SK-N-SH (cell line): Measurements from ENCODE around the gene ATL1. TPM values are rescaled to one million over a fixed set of nuclear protein-coding genes. Genes with fewer than 3 reads are reported as not detected.

Source experiments
- CTCF ChIA-PET: fragments of 300-600, 350-600 bp; formaldehyde crosslinking; extraction: SDS; loops from one replicate; lab custom pipeline; 2021; lab: Yijun Ruan, JAX
- POLR2A ChIA-PET: fragments of 350-600 bp; sonication (Branson Sonifier 250); formaldehyde crosslinking; extraction: SDS; loops from one replicate; lab custom pipeline; 2020; ENCODE audit warnings: antibody characterized with exemption, inconsistent platforms; lab: Yijun Ruan, JAX
- DNase-seq: peaks from one replicate; pipeline ENCODE4 v3.0.0; 2012
- H2AFZ ChIP-seq: fragments of 200-600 bp; sonication (generic); 2 replicates; pipeline ENCODE4 v1.8.1; 2016; ENCODE audit warnings: antibody characterized with exemption, mild to moderate bottlenecking, low read depth
- H3F3A ChIP-seq: fragments of 200-600 bp; sonication (generic); replicated peaks from 2 replicates; pipeline ENCODE3; 2016; ENCODE audit warnings: antibody characterized with exemption, mild to moderate bottlenecking; ENCODE audit not compliant: insufficient read depth
- H3K27ac ChIP-seq, 2 experiments: fragments of 200-500 bp in 1 of 2; fragments of 200-600 bp in 1 of 2; sonication (Bioruptor generic) in 1 of 2; sonication (generic), shearing (Covaris generic) in 1 of 2; 2 replicates each; pipeline versions ENCODE4 v1.5.1 to v1.6.1; 2014 to 2016; ENCODE audit warnings: low read depth in 2 of 2, inconsistent platforms in 1 of 2, low read length in 1 of 2, mild to moderate bottlenecking in 1 of 2, mixed read lengths in 1 of 2
- H3K27me3 ChIP-seq: fragments of 200-600 bp; sonication (generic), shearing (Covaris generic); 2 replicates; pipeline ENCODE4 v1.6.1; 2016; ENCODE audit warnings: mixed run types; ENCODE audit not compliant: insufficient read depth
- H3K36me3 ChIP-seq, 2 experiments: fragments of 200-500 bp in 1 of 2; fragments of 200-600 bp in 1 of 2; sonication (Bioruptor generic) in 1 of 2; sonication (generic) in 1 of 2; replicated peaks in 1 of 2; 2 replicates each; pipeline versions ENCODE3 to v1.5.1; 2014 to 2016; ENCODE audit warnings: low read length in 1 of 2, mild to moderate bottlenecking in 1 of 2; ENCODE audit not compliant: insufficient read depth in 2 of 2, control insufficient read depth in 1 of 2
- H3K4me1 ChIP-seq, 2 experiments: fragments of 200-500 bp in 1 of 2; fragments of 200-600 bp in 1 of 2; sonication (Bioruptor generic) in 1 of 2; sonication (generic), shearing (Covaris generic) in 1 of 2; 2 replicates each; pipeline versions ENCODE4 v1.5.1 to v1.6.1; 2014 to 2016; ENCODE audit warnings: low read depth in 1 of 2, low read length in 1 of 2, mixed run types in 1 of 2; ENCODE audit not compliant: insufficient read depth in 2 of 2, control insufficient read depth in 1 of 2
- H3K4me2 ChIP-seq: fragments of 200-600 bp; sonication (generic), shearing (Covaris generic); 2 replicates; pipeline ENCODE4 v1.6.1; 2017; ENCODE audit warnings: mixed run types
- H3K4me3 ChIP-seq, 2 experiments: fragments of 200-500 bp in 1 of 2; fragments of 200-600 bp in 1 of 2; sonication (Bioruptor generic) in 1 of 2; sonication (generic), shearing (Covaris generic) in 1 of 2; 2 replicates each; pipeline versions ENCODE4 v1.5.1 to v1.8.1; 2014 to 2016; ENCODE audit warnings: low read depth in 2 of 2, inconsistent platforms in 1 of 2, low read length in 1 of 2, mild to moderate bottlenecking in 1 of 2, mixed read lengths in 1 of 2, moderate library complexity in 1 of 2
- H3K79me2 ChIP-seq: fragments of 200-600 bp; sonication (generic); 2 replicates; pipeline ENCODE4 v1.8.1; 2017; ENCODE audit warnings: mild to moderate bottlenecking; ENCODE audit not compliant: insufficient read depth
- H3K9ac ChIP-seq: fragments of 200-600 bp; sonication (generic); 2 replicates; pipeline ENCODE4 v1.6.1; 2017; ENCODE audit warnings: mixed run types
- H3K9me2 ChIP-seq: fragments of 200-600 bp; sonication (generic); 2 replicates; pipeline ENCODE4 v1.6.1; 2017; ENCODE audit warnings: mixed run types
- H3K9me3 ChIP-seq: fragments of 200-600 bp; sonication (generic); 2 replicates; pipeline ENCODE4 v1.6.1; 2017; ENCODE audit warnings: mixed run types, mild to moderate bottlenecking, moderate library complexity
- H4K20me1 ChIP-seq: fragments of 200-600 bp; sonication (generic); 2 replicates; pipeline ENCODE4 v1.6.1; 2017; ENCODE audit warnings: mild to moderate bottlenecking, mixed run types; ENCODE audit not compliant: insufficient read depth
- ELF1 ChIP-seq: IDR thresholded peaks from 2 replicates; pipeline ENCODE4 v1.4.0; 2012
- EP300 ChIP-seq, 2 experiments: IDR thresholded peaks; 2 replicates each; pipeline versions ENCODE4 v1.4.0 to v1.6.1; 2012; ENCODE audit warnings: borderline replicate concordance in 1 of 2, low read depth in 1 of 2, low read length in 1 of 2
- EZH2phosphoT487 ChIP-seq: fragments of 200-600 bp; sonication (generic); IDR thresholded peaks from 2 replicates; pipeline ENCODE4 v1.6.1; 2017; ENCODE audit warnings: low read depth, mixed run types, mild to moderate bottlenecking, antibody characterized with exemption, moderate library complexity, borderline replicate concordance
- FOXJ3 ChIP-seq: sonication (generic); formaldehyde crosslinking; IDR thresholded peaks from 2 replicates; pipeline ENCODE4 v1.5.1; 2020; ENCODE audit warnings: mild to moderate bottlenecking, missing genetic modification reagents
- FOXM1 ChIP-seq: IDR thresholded peaks from 2 replicates; pipeline ENCODE4 v1.4.0; 2012; ENCODE audit warnings: low read depth, mild to moderate bottlenecking
- GABPA ChIP-seq: IDR thresholded peaks from 2 replicates; pipeline ENCODE4 v1.4.0; 2012; ENCODE audit warnings: low read depth, mild to moderate bottlenecking
- GATA2 ChIP-seq: sonication (generic); formaldehyde crosslinking; IDR thresholded peaks from 2 replicates; pipeline ENCODE4 v1.5.0; 2020; ENCODE audit warnings: mild to moderate bottlenecking, missing genetic modification reagents
- IRF3 ChIP-seq: fragments of 150-350 bp; IDR thresholded peaks from 2 replicates; pipeline ENCODE4 v1.6.1; 2016; ENCODE audit warnings: mild to moderate bottlenecking, low read depth, low read length
- JUND ChIP-seq: IDR thresholded peaks from 2 replicates; pipeline ENCODE4 v1.4.0; 2012
- MAX ChIP-seq: IDR thresholded peaks from 2 replicates; pipeline ENCODE4 v1.4.0; 2012; ENCODE audit warnings: low read depth
- MEF2A ChIP-seq: IDR thresholded peaks from 2 replicates; pipeline ENCODE4 v1.4.0; 2012; ENCODE audit warnings: low read depth, borderline replicate concordance
- MXI1 ChIP-seq: IDR thresholded peaks from 2 replicates; pipeline ENCODE4 v1.6.1; 2012; ENCODE audit warnings: mild to moderate bottlenecking, low read depth, low read length, improper control_type of control experiment
- NRF1 ChIP-seq: IDR thresholded peaks from 2 replicates; pipeline ENCODE4 v1.6.1; 2012; ENCODE audit warnings: low read depth, mild to moderate bottlenecking, low read length
- RCOR1 ChIP-seq: fragments of 150-350 bp; IDR thresholded peaks from 2 replicates; pipeline ENCODE4 v1.6.1; 2017; ENCODE audit warnings: antibody characterized with exemption, low read length
- RXRA ChIP-seq: IDR thresholded peaks from 2 replicates; pipeline ENCODE4 v1.4.0; 2012; ENCODE audit warnings: low read depth, mild to moderate bottlenecking, borderline replicate concordance
- SIN3A ChIP-seq: IDR thresholded peaks from 2 replicates; pipeline ENCODE4 v1.6.1; 2012; ENCODE audit warnings: low read depth, mild to moderate bottlenecking, low read length, moderate library complexity, borderline replicate concordance
- TAF1 ChIP-seq: IDR thresholded peaks from 2 replicates; pipeline ENCODE4 v1.6.1; 2012; ENCODE audit warnings: low read depth, mild to moderate bottlenecking, low read length, moderate library complexity, borderline replicate concordance
- TCF12 ChIP-seq: IDR thresholded peaks from 2 replicates; pipeline ENCODE4 v1.4.0; 2012
- TEAD4 ChIP-seq: IDR thresholded peaks from 2 replicates; pipeline ENCODE4 v1.4.0; 2012; ENCODE audit warnings: mild to moderate bottlenecking, borderline replicate concordance; ENCODE audit not compliant: insufficient read depth
- YY1 ChIP-seq: IDR thresholded peaks from 2 replicates; pipeline ENCODE4 v1.4.0; 2012; ENCODE audit warnings: low read depth, mild to moderate bottlenecking
- WGBS: methylation state at CpG from one replicate; pipeline ENCODE4 v1.1.6; 2017; ENCODE audit warnings: low lambda C conversion rate; 5-methylcytosine and 5-hydroxymethylcytosine counted together
- polyA plus RNA-seq, 3 experiments: library from polyadenylated mRNA; depleted of rRNA; stranded (reverse); fragments of >200 nt; gene quantifications; 2 replicates each; pipeline ENCODE4 v1.2.3, GENCODE V29; 2012
- TF ChIP-seq, protein P1 (sequence below): fragments of 200-600 bp; sonication (generic); IDR thresholded peaks from 2 replicates; pipeline ENCODE4 v1.6.1; 2017; ENCODE audit warnings: antibody characterized with exemption, mild to moderate bottlenecking, moderate library complexity

ATL1 gene
- polyA plus RNA-seq, 1 of the 3 experiments (the other 2 are of a cell fraction), result 7.3 TPM

GRCh38 chr14:50531595-50532501 lies 28.1 kb upstream of the ATL1 start:
- Histone ChIP-seq H3F3A (peaks cover 34% of the 10 kb centered on the region), H3K27me3 (no peaks in the 10 kb centered on the region), H3K9me3 (no peaks in the 10 kb centered on the region), H3K4me2 (peak overlapping the region; percentile 86), H3K9me2 (no peaks in the 10 kb centered on the region), H3K9ac (peak overlapping the region; percentile 95), H3K36me3 (peaks cover 0 to 17% of the 10 kb centered on the region in 2 experiments), H4K20me1 (peaks cover 7% of the 10 kb centered on the region), H3K27ac (peak overlapping the region; percentile 91 to 96), H2AFZ (0 out of 2 replicates have a peak overlapping the region, but pooled peaks have one; percentile 36), H3K4me1 (peaks cover 15 to 31% of the 10 kb centered on the region in 2 experiments), H3K4me3 (peak overlapping the region; percentile 90), H3K79me2 (peaks cover 55% of the 10 kb centered on the region)
- DNase-seq, result peak; percentile 82
- 2% methylated on average over 21 of the region's 82 CpGs for WGBS
- POLR2A ChIA-PET, result interaction anchor here (0.6 to 1.6 kb wide), 5 partner anchors 28 to 219 kb away, joined by 3 to 6 read pairs (median 3); partner anchors contain the start of genes ATL1, DMAC2L and L2HGDH
- TF ChIP-seq MXI1, result peak; percentile 41; the same call in 1 of the 2 replicates
- TF ChIP-seq YY1, result peak; percentile 75
- TF ChIP-seq RXRA, result no peak
- no peak for TF ChIP-seq GATA2
- CTCF ChIA-PET, result interaction anchor here (0.7 to 3.0 kb wide), 37 partner anchors 9 to 679 kb away, joined by 3 to 56 read pairs (median 4); partner anchors contain the start of genes ATL1, DMAC2L, L2HGDH and NEMF

DNA sequence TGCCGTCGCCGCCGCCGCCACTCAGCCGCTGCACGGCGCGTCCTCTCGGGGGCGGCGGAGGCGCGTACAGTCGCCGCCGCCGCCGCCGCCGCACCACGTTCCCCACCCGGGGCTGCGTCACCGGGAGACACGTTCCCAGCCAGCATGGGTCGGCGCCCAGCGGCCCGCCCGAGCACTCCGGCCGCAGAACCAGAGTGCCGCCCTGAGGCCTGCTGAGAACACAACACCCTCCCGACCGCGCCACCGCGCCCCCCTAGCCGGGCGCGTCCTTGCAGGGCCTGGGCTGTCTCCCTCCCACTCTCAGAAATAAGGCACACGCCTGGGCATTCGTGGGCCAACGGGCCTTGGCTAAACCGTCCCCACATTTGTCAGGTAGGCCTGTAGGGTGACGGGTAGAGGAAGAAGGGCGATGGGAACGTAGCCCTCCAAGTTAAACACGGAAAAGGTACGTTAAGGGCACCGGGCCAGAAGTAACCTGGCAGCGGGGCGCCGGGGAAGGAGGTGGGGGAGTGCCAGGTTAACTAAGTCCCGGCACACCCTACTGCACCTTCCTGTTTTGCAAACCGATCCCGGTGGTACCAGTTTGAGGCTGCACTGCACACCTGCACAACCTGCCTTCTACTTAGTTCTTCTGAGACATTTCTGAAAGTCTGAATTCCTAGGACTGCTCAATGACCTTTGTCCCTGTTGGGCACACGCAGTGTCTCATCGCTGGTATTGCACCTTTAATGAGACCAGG lies 27.3 kb upstream of the ATL1 start, which contains the start of gene MAP4K5:
Gene MAP4K5, minus strand, starts transcription at position 68 of the 739 bp plus-strand sequence. CDS start 520 bp downstream, outside the sequence.
- H3K4me2 ChIP-seq, result peak within 1 kb of the TSS; percentile 86
- peak; percentile 97 for DNase-seq
- H4K20me1 ChIP-seq, result no peaks in the 10 kb centered on the region; the same call in 1 of the 2 replicates
- H3K27me3 ChIP-seq, result no peaks in the 10 kb centered on the region
- H3K36me3 ChIP-seq, result peaks cover 0 to 13% of the 10 kb centered on the region in 2 experiments
- no peaks in the 10 kb centered on the region for H3K9me3 ChIP-seq
- peaks cover 47% of the 10 kb centered on the region for H3K79me2 ChIP-seq
- peak within 1 kb of the TSS; percentile 95 for H3K9ac ChIP-seq
- H3K9me2 ChIP-seq, result no peaks in the 10 kb centered on the region
- peaks cover 27% of the 10 kb centered on the region for H3F3A ChIP-seq
- H3K4me1 ChIP-seq, result peaks cover 15 to 24% of the 10 kb centered on the region in 2 experiments
- WGBS, result 14% methylated on average over 31 of the region's 60 CpGs
- peak within 1 kb of the TSS; percentile 91 to 96 for H3K27ac ChIP-seq
- ChIA-PET CTCF (interaction anchor here (0.7 to 3.0 kb wide), 38 partner anchors 10 to 680 kb away, joined by 3 to 56 read pairs (median 4); partner anchors contain the start of genes ATL1, DMAC2L, L2HGDH and NEMF), POLR2A (interaction anchor here (0.6 to 1.6 kb wide), 3 partner anchors 28 to 220 kb away, joined by 3 to 5 read pairs (median 3); partner anchors contain the start of genes DMAC2L and L2HGDH)
- peak within 1 kb of the TSS; percentile 90 for H2AFZ ChIP-seq
- H3K4me3 ChIP-seq, result peak within 1 kb of the TSS; percentile 90
- TF ChIP-seq RCOR1, result peak; percentile 61
- TF ChIP-seq NRF1, result no peak
- no peak for TF ChIP-seq GABPA
- TF ChIP-seq FOXM1, result no peak
- TF ChIP-seq EZH2phosphoT487, result no peak
- no peak for TF ChIP-seq TCF12
- TF ChIP-seq MEF2A, result no peak
- TF ChIP-seq RXRA, result no peak
- peak; percentile 87; the same call in 1 of the 2 replicates for TF ChIP-seq MAX
- no peak for TF ChIP-seq EP300 (IDR thresholded peaks at IDR 0.05; ENCODE audit: borderline replicate concordance in 1 of 2, low read depth in 1 of 2, low read length in 1 of 2)
- TF ChIP-seq ELF1, result no peak
- TF ChIP-seq FOXJ3, result peak; percentile 33; the same call in 1 of the 2 replicates
- peak; percentile 65; the same call in 1 of the 2 replicates for TF ChIP-seq TAF1
- TF ChIP-seq YY1, result no peak
- TF ChIP-seq, protein P1, sequence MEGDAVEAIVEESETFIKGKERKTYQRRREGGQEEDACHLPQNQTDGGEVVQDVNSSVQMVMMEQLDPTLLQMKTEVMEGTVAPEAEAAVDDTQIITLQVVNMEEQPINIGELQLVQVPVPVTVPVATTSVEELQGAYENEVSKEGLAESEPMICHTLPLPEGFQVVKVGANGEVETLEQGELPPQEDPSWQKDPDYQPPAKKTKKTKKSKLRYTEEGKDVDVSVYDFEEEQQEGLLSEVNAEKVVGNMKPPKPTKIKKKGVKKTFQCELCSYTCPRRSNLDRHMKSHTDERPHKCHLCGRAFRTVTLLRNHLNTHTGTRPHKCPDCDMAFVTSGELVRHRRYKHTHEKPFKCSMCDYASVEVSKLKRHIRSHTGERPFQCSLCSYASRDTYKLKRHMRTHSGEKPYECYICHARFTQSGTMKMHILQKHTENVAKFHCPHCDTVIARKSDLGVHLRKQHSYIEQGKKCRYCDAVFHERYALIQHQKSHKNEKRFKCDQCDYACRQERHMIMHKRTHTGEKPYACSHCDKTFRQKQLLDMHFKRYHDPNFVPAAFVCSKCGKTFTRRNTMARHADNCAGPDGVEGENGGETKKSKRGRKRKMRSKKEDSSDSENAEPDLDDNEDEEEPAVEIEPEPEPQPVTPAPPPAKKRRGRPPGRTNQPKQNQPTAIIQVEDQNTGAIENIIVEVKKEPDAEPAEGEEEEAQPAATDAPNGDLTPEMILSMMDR, result peak; percentile 83
- peak; percentile 87 for TF ChIP-seq MXI1
- TF ChIP-seq IRF3, result no peak
- TF ChIP-seq TEAD4, result no peak
- peak; percentile 88; the same call in 1 of the 2 replicates for TF ChIP-seq SIN3A
- TF ChIP-seq JUND, result no peak
